ENCODE results near the gene PBRM1. TPM values are rescaled to one million over a fixed set of nuclear protein-coding genes. Genes with fewer than 3 reads are reported as not detected.

PBRM1 gene
- total and polyA plus RNA-seq, 2 donors (not counting 3 experiments of a cell fraction or from before 2014, with no cell fraction given): 26.7 to 87.1 TPM

DNA sequence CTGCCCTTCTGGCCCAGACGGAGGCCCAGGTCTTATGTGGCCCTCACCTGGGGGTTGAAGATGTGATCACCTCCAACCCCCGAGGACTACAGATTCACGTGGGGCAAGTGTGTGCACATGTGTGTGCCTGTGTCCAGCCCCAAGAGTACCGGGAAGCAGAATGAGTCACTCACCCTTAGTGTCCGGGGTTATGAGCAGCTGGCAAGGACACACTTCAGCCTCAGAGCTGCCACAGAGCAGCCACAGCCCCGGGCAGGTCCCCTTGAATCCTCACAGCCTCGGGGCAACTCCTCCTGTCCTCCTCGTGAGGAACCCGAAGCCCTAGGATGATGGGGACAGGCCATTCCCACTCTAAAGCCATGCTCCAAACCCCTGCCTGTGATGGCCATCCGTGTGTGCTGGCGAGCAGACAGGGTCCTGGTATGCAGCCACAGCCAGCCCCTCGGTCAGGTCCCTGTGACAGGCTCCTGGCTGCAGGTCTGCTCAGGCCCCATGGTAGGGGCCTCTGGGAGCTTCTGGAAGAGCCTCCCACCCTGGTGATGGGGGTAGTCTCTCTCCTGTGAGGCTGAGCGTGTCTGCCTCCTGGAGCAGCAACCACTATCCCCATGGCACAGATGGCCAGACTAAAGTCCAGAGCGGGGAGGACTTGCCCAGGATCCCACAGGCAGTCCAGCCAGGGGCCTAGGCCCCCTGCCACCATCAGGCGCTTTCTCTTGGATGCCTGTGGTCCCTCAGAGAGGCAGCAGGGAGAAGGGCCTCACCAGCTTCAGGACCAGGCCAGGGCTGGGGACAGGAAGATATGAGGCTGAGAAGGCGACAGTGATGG, 189.7 kb downstream of the PBRM1 start:
- ChIA-PET CTCF (interaction anchor here (1.0 to 1.7 kb wide), 7 partner anchors 10 to 40 kb away, joined by 3 to 14 read pairs (median 5); partner anchors contain the start of gene UQCC5), POLR2A (interaction anchor here (0.7 to 1.2 kb wide), 2 partner anchors 16 to 40 kb away, joined by 3 to 7 read pairs; partner anchors contain the start of gene UQCC5)
- dilution Hi-C loops (cut with MboI; ENCODE audit: extremely low pct_ligation_motif_present, low sequenced_read_pairs): no loop called here

More for the DNA sequence above, 189.7 kb downstream of the PBRM1 start:
- Histone ChIP-seq H3K9ac (replicated peaks; ENCODE audit: extremely low read depth, insufficient read depth, low read length) (peak overlapping the region; percentile 95), H3K79me2 (ENCODE audit: control insufficient read depth, insufficient read depth, low read length) (peaks cover 53% of the 10 kb centered on the region), H4K20me1 (replicated peaks; ENCODE audit: control insufficient read depth, extremely low read depth, insufficient read depth, low read length) (no peaks in the 10 kb centered on the region), H3K36me3 (ENCODE audit: control insufficient read depth in 2 of 2, extremely low read depth in 1 of 2, insufficient read depth in 2 of 2, low read length in 2 of 2) (peaks cover 3 to 23% of the 10 kb centered on the region in 2 experiments), H3K4me1 (ENCODE audit: control insufficient read depth, extremely low read depth, insufficient read depth, low read length) (peaks cover 63% of the 10 kb centered on the region), H3K27me3 (ENCODE audit: control insufficient read depth in 2 of 2, insufficient read depth in 2 of 2, low read length in 2 of 2) (no peaks in the 10 kb centered on the region), H3K4me3 (replicated peaks in 1 of 3; ENCODE audit: insufficient read depth in 1 of 3, low read depth in 1 of 3, low read length in 3 of 3) (peak overlapping the region; percentile 52 to 60 (median 59)), H3K9me3 (replicated peaks; ENCODE audit: control insufficient read depth, insufficient read depth, low read length) (no peaks in the 10 kb centered on the region), H3K27ac (ENCODE audit: insufficient read depth, low read depth, low read length) (peak overlapping the region; percentile 97), H2AFZ (ENCODE audit: low read depth, low read length) (no peak overlapping the region), H3K9me1 (replicated peaks; ENCODE audit: control insufficient read depth, extremely low read depth, insufficient read depth, low read length) (no peaks in the 10 kb centered on the region), H3K4me2 (ENCODE audit: insufficient read depth, low read length) (peak overlapping the region; percentile 89)
- no TSS peak for BruUV-seq (replicated peaks)
- peak; percentile 82 for DNase-seq (ENCODE audit: low read depth, low spot score)
- intact Hi-C loops (cut with micrococcal nuclease): loop anchor here (1.0 to 5.0 kb wide), 6 partner anchors 11 to 67 kb away; partner anchors contain the start of genes NISCH and UQCC5
- TF ChIP-seq, protein P1, sequence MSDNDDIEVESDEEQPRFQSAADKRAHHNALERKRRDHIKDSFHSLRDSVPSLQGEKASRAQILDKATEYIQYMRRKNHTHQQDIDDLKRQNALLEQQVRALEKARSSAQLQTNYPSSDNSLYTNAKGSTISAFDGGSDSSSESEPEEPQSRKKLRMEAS (IDR thresholded peaks at IDR 0.05; ENCODE audit: insufficient read depth, insufficient read length): peak; percentile 85
- TF ChIP-seq FOS (IDR thresholded peaks at IDR 0.05; ENCODE audit: borderline replicate concordance, insufficient read depth, low read length): peak; percentile 80
- TF ChIP-seq, protein P2, sequence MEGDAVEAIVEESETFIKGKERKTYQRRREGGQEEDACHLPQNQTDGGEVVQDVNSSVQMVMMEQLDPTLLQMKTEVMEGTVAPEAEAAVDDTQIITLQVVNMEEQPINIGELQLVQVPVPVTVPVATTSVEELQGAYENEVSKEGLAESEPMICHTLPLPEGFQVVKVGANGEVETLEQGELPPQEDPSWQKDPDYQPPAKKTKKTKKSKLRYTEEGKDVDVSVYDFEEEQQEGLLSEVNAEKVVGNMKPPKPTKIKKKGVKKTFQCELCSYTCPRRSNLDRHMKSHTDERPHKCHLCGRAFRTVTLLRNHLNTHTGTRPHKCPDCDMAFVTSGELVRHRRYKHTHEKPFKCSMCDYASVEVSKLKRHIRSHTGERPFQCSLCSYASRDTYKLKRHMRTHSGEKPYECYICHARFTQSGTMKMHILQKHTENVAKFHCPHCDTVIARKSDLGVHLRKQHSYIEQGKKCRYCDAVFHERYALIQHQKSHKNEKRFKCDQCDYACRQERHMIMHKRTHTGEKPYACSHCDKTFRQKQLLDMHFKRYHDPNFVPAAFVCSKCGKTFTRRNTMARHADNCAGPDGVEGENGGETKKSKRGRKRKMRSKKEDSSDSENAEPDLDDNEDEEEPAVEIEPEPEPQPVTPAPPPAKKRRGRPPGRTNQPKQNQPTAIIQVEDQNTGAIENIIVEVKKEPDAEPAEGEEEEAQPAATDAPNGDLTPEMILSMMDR (IDR thresholded peaks at IDR 0.05; ENCODE audit: extremely low read depth in 1 of 2, insufficient read depth in 1 of 2, low read depth in 1 of 2, low read length in 2 of 2): no peak
- no peak for TF ChIP-seq POLR2A (IDR thresholded peaks at IDR 0.05; ENCODE audit: low read depth, low read length)
- peak; percentile 79 for TF ChIP-seq JUN (IDR thresholded peaks at IDR 0.05; ENCODE audit: borderline replicate concordance, insufficient read depth, insufficient read length, low read depth)
- TF ChIP-seq POLR2AphosphoS5 (IDR thresholded peaks at IDR 0.05; ENCODE audit: insufficient read depth, low read depth, low read length): peak; percentile 59
- FAIRE-seq: peak; percentile 98

Small RNA genes lying within 50 kb of the gene (small RNA-seq; reads per million reads assigned to genes)
- gene AC006254.2 (ENCODE audit: insufficient read depth, insufficient read length, low read depth, low replicate concordance) (not detected), gene RF00569 (ENCODE audit: insufficient read depth, insufficient read length, low read depth, low replicate concordance) (440 reads per million, percentile 99 among the genes with 10 or more reads in this experiment), gene RF01183 (ENCODE audit: insufficient read depth, insufficient read length, low read depth, low replicate concordance) (not detected), gene RNU6-856P (ENCODE audit: insufficient read depth, insufficient read length, low read depth, low replicate concordance) (not detected), gene RNU6ATAC16P (ENCODE audit: insufficient read depth, insufficient read length, low read depth, low replicate concordance) (not detected), gene SNORD19 (ENCODE audit: insufficient read depth, insufficient read length, low read depth, low replicate concordance) (not detected), gene SNORD19B (ENCODE audit: insufficient read depth, insufficient read length, low read depth, low replicate concordance) (not detected), gene SNORD69 (ENCODE audit: insufficient read depth, insufficient read length, low read depth, low replicate concordance) (426 reads per million, percentile 99 among the genes with 10 or more reads in this experiment)

Other genes starting within 250 kb of the PBRM1 start
- 22.6 and 24.6 TPM in 2 replicates for gene SEMA3G, start 240.8 kb downstream of the PBRM1 start, total RNA-seq
- 27.9 and 34.0 TPM in 2 replicates for gene SEMA3G, start 240.8 kb downstream of the PBRM1 start, polyA plus RNA-seq
- not detected in 2 replicates for gene TNNC1, start 231.9 kb downstream of the PBRM1 start, total RNA-seq
- gene TNNC1, start 231.9 kb downstream of the PBRM1 start, polyA plus RNA-seq: 0.12 TPM in 1 of 2 replicates, not detected in the other
- 153 and 156 TPM in 2 replicates for gene NISCH, start 230.3 kb downstream of the PBRM1 start, total RNA-seq
- 178 and 196 TPM in 2 replicates for gene NISCH, start 230.3 kb downstream of the PBRM1 start, polyA plus RNA-seq
- 340 and 369 TPM in 2 replicates for gene STAB1, start 190.6 kb downstream of the PBRM1 start, total RNA-seq
- gene STAB1, start 190.6 kb downstream of the PBRM1 start, polyA plus RNA-seq: 369 and 413 TPM in 2 replicates
- gene NT5DC2, start 152.1 kb downstream of the PBRM1 start, total RNA-seq: 298 and 327 TPM in 2 replicates
- gene NT5DC2, start 152.1 kb downstream of the PBRM1 start, polyA plus RNA-seq: 402 and 516 TPM in 2 replicates
- gene UQCC5, start 149.3 kb downstream of the PBRM1 start, total RNA-seq: 22.6 and 34.6 TPM in 2 replicates
- gene UQCC5, start 149.3 kb downstream of the PBRM1 start, polyA plus RNA-seq: 9.9 and 28.2 TPM in 2 replicates
- 109 and 111 TPM in 2 replicates for gene GNL3, start 119 bp upstream of the PBRM1 start, total RNA-seq
- 21.0 and 27.8 TPM in 2 replicates for gene GNL3, start 119 bp upstream of the PBRM1 start, polyA plus RNA-seq
- gene GLT8D1, start 19.9 kb upstream of the PBRM1 start, total RNA-seq: 69.9 and 73.5 TPM in 2 replicates
- gene GLT8D1, start 19.9 kb upstream of the PBRM1 start, polyA plus RNA-seq: 61.8 and 63.7 TPM in 2 replicates
- gene SPCS1, start 20.2 kb upstream of the PBRM1 start, total RNA-seq: 100 and 107 TPM in 2 replicates
- 159 and 240 TPM in 2 replicates for gene SPCS1, start 20.2 kb upstream of the PBRM1 start, polyA plus RNA-seq
- gene NEK4, start 85.0 kb upstream of the PBRM1 start, total RNA-seq: 20.8 and 24.0 TPM in 2 replicates
- 3.6 and 4.4 TPM in 2 replicates for gene NEK4, start 85.0 kb upstream of the PBRM1 start, polyA plus RNA-seq
- gene ITIH1, start 91.7 kb upstream of the PBRM1 start, total RNA-seq: not detected in 2 replicates
- gene ITIH1, start 91.7 kb upstream of the PBRM1 start, polyA plus RNA-seq: not detected in 2 replicates
- gene ITIH3, start 108.9 kb upstream of the PBRM1 start, total RNA-seq: not detected in 2 replicates
- gene ITIH3, start 108.9 kb upstream of the PBRM1 start, polyA plus RNA-seq: not detected in 2 replicates
- 0.60 and 2.4 TPM in 2 replicates for gene ITIH4, start 144.8 kb upstream of the PBRM1 start, total RNA-seq
- gene ITIH4, start 144.8 kb upstream of the PBRM1 start, polyA plus RNA-seq: 0.17 and 0.46 TPM in 2 replicates
- 0.62 and 2.2 TPM in 2 replicates for gene MUSTN1, start 149.1 kb upstream of the PBRM1 start, total RNA-seq
- gene MUSTN1, start 149.1 kb upstream of the PBRM1 start, polyA plus RNA-seq: 1.1 TPM in 2 replicates
- 18.2 and 19.6 TPM in 2 replicates for gene STIMATE, start 211.6 kb upstream of the PBRM1 start, total RNA-seq
- gene STIMATE, start 211.6 kb upstream of the PBRM1 start, polyA plus RNA-seq: 24.0 and 25.9 TPM in 2 replicates